PC-3 (cell line): ENCODE data around the gene EXOSC2.

Experiments used
- CTCF ChIP-seq: fragments of 300-600 bp; sonication (generic); conservative IDR thresholded peaks from 2 replicates; pipeline ENCODE4 v1.5.1; 2017; ENCODE audit warnings: antibody characterized with exemption, low read depth, mild to moderate bottlenecking, low read length
- EZH2 ChIP-seq: fragments of 300-600 bp; sonication (generic); IDR thresholded peaks from one replicate; pipeline ENCODE4 v1.6.1; 2017; ENCODE audit warnings: antibody characterized with exemption, mild to moderate bottlenecking, low read length; ENCODE audit not compliant: unreplicated experiment
- EZH2phosphoT487 ChIP-seq: fragments of 300-600 bp; sonication (generic); IDR thresholded peaks from 2 replicates; pipeline ENCODE4 v1.6.1; 2018; ENCODE audit warnings: mild to moderate bottlenecking, antibody characterized with exemption, low read length, borderline replicate concordance

- TF ChIP-seq CTCF (no peak), EZH2 (no peak), EZH2phosphoT487 (no peak)
Observed at GRCh38 chr9:130711469-130711868, 17.9 kb downstream of the EXOSC2 start.
